Measurements from ENCODE around the gene FAM170B.

- TF ChIP-seq CTCF (conservative IDR thresholded peaks at IDR 0.05) (no peak), ZFX (IDR thresholded peaks at IDR 0.05) (no peak)
Measured at GRCh38 chr10:49172777-49173132, 38.9 kb upstream of the FAM170B start.

Data from C4-2B (cell line).